Tongue (tissue), 2 donors: Measurements from ENCODE around the gene NAGA. TPM values are rescaled to one million over a fixed set of nuclear protein-coding genes. Genes with fewer than 3 reads are reported as not detected.
"Not testable (repeated sequence)": the region's sequence is repeated elsewhere in the genome, so short reads cannot be mapped to it uniquely, and the experiment has no call there.

Experiments
- DNase-seq: peaks from one replicate; pipeline ENCODE4 v3.0.0-alpha.2; 2015
- total RNA-seq: library from RNA; depleted of rRNA; stranded (reverse); fragments of >200 nt; gene quantifications from one replicate; pipeline ENCODE4 v1.2.3, GENCODE V29; 2014

NAGA gene
- total RNA-seq = 27.1 TPM

GRCh38 chr22:42070517-42071422, at the start of gene NAGA:
NAGA (minus strand) TSS chr22:42070812; CDS start chr22:42070297, 515 bp downstream.
- peak; percentile 99 for DNase-seq

DNA sequence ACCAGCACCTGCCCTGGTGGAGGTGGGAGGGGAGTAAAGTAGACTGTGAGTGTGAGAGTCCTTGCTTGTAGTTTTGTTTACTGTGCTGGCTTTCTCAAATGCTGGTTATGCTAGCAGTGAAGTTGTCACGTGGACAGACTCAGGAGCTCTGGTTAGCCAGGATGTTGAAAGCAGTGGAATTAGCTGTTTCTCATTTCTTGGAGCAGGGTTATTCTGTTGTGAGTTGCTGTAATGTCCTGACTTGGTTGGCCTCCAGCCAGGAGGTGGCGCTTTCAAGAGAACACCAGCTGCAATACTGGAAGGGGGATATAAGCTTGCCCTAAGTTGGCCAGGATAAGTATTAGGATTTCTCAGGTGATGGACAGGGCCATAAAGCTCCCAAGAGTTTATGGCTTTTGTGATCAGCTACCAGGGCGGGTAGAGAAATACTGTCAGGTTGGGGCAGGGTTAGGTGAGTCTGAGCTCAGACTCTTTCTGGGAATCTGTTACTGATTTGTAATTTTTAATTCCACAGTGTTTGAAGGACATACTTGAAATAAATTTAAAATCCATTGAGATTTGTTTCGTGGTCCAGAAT, 46.3 kb upstream of the NAGA start:
- DNase-seq = peak; percentile 44

GRCh38 chr22:42115420-42115830, 44.8 kb upstream of the NAGA start:
- not testable (repeated sequence) for DNase-seq

GRCh38 chr22:42114721-42115120, 44.1 kb upstream of the NAGA start:
- DNase-seq = no peak

DNA sequence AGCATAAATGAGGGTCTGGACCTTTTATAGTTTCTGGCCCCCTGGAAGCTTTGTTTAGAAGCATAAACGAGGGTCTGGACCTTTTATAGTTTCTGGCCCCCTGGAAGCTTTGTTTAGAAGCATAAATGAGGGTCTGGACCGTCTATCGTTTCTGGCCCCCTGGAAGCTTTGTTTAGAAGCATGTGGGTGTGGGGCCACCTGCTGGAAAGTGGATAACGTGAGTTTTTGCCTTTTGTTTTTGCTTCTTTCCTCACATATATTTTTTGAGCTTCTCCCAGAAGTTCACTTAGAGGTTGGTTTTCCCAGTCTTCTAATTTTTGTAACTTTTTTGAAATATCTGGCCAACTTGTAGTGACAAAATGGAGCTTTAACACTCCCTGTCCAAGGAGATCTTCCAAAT, 42.2 kb upstream of the NAGA start:
- not testable (repeated sequence) for DNase-seq

DNA sequence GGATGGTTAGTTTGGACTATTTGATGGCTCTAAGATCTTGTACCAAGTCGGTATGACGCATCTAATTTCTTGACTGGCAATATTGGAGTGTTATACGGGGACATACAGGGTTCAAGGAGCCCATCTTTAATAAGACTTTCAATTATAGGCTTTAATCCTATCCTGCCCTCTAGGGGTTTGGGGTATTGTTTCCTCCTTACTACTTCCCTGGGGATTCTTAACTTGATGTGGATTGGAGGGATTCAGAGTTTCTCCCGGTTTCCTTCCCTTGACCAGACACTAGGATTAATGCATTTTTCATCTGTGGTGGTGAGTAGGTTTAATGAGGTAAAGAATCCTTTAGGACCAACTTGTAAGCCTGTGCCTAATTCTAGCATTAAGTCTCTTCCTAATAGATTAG, 41.2 kb upstream of the NAGA start:
- no peak for DNase-seq

- no peak for DNase-seq
These were observed 38.2 kb upstream of the NAGA start for GRCh38 chr22:42108848-42109247.

GRCh38 chr22:42104332-42104860, 33.8 kb upstream of the NAGA start:
- DNase-seq = not testable (repeated sequence)

DNA sequence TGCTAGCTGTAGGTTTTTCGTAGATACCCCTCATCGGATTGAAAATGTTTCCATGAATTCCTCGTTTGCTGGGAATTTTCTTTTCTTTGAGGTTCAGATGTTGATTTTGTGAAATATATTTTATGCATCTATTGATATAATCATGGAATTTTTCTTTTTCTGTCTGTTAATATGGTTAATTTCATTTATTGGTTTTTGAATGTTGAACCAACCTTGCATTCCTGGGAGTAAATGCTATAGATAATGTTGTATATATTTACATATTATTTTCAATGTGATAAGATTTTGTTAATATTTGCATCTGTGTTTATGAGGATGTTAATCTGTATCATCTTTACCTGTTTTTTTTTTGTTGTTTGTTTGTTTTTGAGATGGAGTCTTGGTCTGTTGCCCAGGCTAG, 30.6 kb upstream of the NAGA start:
- DNase-seq = no peak

DNA sequence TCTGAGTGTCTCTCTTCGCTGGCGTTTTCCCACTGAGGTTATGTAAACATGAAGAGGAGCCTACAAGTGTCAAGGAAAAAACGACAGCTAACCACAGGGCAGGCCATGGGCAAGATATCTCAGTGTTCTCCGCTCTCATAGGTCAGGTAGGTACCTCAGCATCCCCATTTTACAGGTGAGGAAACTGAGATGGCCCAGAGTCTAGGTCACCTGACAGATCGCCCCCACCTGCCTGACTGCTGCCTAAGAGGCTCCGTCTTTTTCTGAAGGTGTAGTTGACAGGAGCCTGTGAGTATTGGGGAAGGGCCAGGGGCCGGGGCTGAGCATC, 20.8 kb upstream of the NAGA start:
- no peak for DNase-seq

GRCh38 chr22:42090596-42091454, 20.2 kb upstream of the NAGA start, which contains the start of gene NDUFA6:
NDUFA6 (minus strand) TSS chr22:42090772; CDS start chr22:42090744, 28 bp downstream.
- DNase-seq = peak; percentile 100

GRCh38 chr22:42086051-42086450, 15.4 kb upstream of the NAGA start:
- no peak for DNase-seq

- DNase-seq = no peak
These were observed 14.3 kb upstream of the NAGA start for GRCh38 chr22:42084874-42085273.

DNA sequence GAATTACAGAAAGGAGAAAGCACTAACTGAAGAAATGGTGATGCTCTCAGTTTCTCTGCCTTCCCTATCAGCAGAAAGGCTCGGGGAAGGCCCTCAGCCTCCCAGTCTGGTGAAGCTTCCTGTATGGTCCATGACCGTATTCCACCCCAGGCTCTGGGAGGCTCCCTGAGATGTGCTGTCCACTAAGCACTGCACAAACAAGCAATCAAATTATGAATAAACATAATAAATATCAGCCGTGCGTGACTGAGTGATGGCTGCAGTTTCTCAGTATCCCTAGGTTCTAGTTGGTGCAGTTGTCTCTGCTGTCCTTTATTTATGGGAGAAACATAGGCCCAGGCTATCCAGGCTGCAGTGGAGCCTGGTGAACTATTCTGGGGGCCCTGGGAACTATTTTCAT, 12.5 kb upstream of the NAGA start:
- no peak for DNase-seq

GRCh38 chr22:42080287-42080686, 9.7 kb upstream of the NAGA start:
- peak; percentile 54 for DNase-seq

GRCh38 chr22:42079319-42080251, 9.0 kb upstream of the NAGA start, which contains the start of gene SMDT1:
SMDT1 (plus strand) TSS chr22:42079700; CDS start chr22:42079769, 69 bp downstream.
- DNase-seq = peak; percentile 99

GRCh38 chr22:42078469-42079318, 8.1 kb upstream of the NAGA start:
- peak; percentile 39 for DNase-seq

DNA sequence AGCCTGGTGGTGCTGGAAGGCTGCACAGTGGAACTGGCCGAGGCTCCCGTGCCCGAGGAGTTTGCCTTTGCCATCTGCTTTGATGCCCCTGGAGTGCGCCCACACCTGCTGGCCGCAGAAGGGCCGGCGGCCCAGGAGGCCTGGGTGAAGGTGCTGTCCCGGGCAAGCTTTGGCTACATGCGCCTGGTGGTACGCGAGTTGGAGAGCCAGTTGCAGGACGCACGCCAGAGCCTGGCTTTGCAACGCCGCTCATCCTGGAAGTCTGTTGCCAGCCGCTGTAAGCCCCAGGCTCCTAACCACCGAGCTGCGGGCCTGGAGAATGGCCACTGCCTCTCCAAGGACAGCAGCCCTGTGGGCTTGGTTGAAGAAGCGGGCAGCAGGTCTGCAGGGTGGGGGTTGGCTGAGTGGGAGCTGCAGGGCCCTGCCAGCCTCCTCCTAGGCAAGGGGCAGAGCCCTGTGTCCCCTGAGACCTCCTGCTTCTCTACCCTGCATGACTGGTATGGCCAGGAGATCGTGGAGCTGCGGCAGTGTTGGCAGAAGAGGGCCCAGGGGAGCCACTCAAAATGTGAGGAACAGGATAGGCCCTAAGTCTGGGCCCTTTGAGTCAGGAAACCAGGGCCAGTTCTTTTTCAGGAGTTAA, 7.0 kb upstream of the NAGA start:
- DNase-seq = no peak

DNA sequence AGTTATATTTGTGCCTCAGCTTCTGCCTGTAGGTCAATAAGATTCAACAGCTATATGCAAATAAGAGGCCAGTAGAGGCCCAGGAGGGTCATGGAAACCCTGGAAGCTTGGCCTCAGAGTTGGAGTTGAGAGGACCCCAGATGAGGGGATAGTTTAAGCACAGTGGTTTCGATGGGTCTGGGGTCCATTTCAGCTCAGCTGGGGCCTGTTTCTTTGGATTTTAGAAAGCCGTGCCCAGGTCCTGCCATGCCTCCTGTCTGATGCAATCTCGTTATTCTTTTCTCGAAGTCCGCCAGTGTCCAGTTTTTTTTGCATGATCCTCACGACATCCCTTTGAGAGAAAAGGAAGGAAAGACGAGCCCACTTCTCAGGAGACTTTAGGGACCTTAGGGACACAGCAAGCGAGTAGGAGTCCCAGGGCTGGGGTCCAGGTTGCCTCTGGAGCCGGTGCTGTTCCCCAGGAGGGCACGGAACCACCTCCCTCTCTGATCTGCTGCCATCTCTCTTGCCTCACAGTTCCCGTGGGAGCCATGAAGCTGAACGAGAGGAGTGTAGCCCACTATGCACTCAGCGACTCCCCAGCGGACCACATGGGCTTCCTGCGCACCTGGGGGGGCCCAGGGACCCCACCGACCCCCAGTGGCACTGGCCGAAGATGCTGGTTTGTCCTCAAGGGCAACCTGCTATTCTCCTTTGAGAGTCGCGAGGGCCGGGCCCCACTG, 6.3 kb upstream of the NAGA start:
- no peak for DNase-seq
